Right forelimb (tissue), 1 donor: ENCODE data around the gene CLCA1.

Experiments used
- DNase-seq: peaks from one replicate; pipeline ENCODE4 v3.0.0-alpha.2; 2018

CLCA1 gene

GRCh38 chr1:86504895-86505563, 36.3 kb downstream of the CLCA1 start:
- no peak for DNase-seq

GRCh38 chr1:86505564-86505902, 36.8 kb downstream of the CLCA1 start:
- DNase-seq: no peak

DNA sequence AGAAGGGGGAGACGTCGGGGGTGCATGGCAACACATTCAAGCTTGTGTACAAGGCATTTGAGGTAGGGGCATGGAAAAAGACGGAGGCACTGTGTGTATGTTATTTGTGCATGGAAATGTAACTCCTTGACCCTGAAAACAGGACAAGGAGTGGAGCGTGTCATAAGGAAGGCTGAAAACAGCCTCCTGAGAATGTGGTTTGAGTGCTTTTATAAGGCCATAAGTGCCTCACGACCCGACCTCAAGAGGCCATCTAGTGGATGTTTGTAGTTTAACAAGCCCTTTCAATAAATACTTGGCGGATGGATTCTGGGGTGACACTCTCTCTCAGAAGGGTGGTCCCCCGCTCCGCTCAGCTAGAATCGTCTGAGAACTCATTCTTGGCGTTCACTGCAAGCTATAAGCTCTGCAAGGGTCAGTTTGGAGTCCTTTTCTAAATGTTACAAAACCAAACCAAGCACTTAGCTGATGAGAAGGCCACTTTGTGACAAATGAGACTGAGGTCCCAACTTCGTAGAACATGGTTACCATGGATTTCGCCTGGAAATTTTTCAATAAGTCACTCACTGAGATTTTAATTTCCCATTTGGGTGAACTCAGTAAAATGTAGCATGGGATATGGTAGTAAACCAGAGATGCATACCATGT, 39.3 kb downstream of the CLCA1 start:
- no peak for DNase-seq

DNA sequence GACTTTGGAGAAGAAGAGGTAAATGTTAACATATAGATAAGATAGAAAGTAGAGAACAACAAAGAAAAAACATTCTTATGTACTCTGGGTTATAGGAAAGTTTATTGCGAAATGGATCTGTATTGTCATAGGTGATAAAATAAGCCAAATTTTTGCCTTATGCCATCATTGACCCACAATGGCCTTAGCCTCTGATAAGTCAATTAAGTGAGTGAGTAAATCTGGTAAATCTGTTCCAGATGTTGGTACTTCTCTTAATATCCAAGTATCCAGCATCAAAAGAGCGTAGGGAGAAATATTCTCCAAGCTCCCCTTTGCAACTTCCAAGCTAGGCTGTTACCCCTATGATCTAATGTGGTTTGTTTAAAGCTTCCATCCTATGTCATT, 39.8 kb downstream of the CLCA1 start:
- DNase-seq: no peak

GRCh38 chr1:86515597-86515996, 46.9 kb downstream of the CLCA1 start:
- DNase-seq: no peak

DNA sequence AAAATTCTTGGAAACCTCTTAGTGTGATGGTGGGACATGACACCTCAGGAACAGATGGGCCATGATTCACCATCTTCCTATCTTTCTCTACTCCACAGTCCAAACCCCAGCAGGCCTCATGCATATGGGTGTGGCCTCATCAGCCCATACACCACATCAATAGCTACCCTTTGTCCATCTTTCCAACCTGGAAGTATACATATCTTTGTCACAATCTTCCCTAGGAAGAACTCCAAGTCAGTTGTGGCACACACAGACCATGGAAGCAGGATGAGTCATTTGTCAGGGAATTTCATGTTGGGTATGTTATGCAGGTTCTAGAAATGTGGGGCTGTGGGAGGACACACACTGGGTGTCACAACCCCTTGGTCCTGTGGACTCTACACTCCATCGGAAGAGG, 47.6 kb downstream of the CLCA1 start:
- DNase-seq: no peak

DNA sequence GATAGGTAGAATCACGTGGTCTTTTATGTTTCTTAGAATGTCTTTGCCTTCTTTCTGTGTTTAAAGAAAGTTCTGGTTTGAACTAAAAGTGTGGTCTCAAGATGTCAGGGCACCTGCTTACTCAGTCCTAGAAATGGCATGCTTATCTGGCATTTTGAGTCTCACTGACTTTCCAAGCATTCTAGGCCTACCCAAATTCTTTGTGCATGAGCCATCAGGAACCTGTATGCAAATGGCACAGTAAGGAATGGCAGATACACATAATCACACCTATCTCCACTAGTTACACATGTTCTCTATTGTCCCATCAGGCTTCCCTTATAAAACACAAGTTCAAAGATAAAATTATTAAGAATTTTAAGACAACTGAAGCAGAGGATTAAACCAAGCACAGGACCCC, 48.6 kb downstream of the CLCA1 start:
- no peak for DNase-seq

GRCh38 chr1:86520789-86521521, 52.2 kb downstream of the CLCA1 start:
- no peak for DNase-seq

- no peak for DNase-seq
These were observed 52.8 kb downstream of the CLCA1 start for GRCh38 chr1:86521522-86521891.

- no peak for DNase-seq
These were observed 53.5 kb downstream of the CLCA1 start for GRCh38 chr1:86522240-86522639.

DNA sequence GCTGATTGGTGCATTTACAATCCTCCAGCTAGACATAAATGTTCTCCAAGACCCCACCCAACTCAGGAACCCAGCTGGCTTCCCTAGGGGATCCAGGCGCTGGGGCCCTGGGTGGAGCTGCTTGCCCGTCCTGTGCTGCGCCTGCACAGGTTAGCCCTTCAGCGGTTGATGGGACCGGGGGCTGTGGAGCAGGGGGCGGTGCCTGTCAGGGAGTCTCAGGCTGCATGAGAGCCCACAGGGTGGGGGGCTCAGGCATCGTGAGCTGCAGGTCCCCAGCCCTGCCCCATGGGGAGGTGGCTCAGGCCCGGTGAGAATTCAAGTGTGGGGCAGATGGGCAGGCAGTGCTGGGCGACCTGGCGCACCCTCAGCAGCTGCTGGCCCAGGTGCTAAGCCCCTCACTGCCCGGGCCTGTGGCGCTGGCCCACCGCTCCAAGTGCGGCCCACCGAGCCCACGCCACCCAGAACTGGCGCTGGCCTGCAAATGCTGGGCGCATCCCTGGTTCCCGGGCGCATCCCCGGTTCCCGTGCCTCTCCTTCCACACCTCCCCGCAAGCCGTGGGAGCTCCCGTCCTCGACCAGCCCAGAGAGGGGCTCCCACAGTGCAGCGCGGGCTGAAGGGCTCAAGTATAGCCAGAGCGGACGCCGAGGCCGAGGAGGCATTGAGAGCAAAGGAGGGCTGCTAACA, 55.1 kb downstream of the CLCA1 start:
- no peak for DNase-seq

GRCh38 chr1:86527306-86527705, 58.6 kb downstream of the CLCA1 start:
- no peak for DNase-seq

DNA sequence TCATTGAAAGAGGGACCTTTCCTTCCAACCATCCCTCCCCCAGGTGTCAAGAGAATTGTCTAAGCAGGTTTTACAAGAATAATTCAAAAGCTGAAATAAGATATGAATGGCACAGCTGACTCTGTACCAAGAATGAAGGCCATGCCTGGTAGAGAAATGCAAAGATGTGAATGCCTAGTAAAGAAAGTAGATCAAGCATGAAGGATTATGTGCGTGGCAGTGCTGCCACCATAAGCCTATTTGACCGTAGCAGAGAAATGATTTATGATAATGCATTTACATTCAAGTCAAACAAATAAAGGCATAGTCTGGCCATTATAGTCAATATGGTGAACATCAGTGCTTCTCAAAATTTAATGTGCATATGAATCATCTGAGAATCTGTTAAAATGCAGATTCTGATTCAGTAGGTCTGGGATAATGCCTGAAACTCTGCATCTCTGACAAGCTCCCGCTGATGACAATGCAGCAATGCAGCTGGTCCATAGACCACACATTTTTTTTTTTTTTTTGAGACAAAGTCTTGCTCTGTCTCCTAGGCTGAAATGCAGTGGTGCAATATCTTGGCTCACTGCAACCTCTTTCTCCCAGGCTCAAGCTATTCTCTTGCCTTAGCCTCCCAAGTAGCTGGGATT, 61.6 kb downstream of the CLCA1 start:
- no peak for DNase-seq

DNA sequence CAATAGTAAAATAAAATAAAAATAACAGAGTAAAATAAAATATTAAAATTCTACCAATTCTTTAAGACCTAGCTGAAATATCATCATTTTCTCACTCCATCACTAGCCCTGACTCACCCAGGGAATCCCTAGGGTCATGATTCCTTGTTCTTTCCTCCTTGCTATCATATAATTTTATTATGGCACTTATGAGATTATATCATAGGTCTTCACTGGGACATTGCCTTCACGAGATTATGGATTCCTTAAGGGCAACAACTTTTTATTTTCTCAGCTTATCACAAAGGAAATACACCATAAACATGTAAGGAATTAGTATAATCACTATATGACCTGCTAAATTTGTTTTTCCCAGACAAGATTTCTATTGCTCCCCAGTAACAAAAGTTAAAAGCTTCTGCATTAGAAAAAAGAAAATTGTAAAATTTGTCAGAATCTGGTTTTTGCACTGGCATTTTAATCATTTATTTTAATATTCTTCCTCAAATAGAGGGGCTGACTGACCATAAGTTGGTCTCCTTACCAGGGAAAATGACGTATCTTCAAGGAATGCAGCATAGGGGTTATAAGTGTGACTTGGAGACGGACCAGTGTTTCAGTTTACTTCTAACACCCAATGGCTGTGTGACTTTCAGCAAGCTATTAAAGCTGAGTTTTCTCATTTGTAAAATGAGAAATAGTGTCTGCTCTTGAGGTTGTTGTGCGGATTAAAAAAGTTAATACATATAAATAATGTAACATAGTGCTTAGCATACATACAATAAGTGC, 69.4 kb downstream of the CLCA1 start:
- DNase-seq: no peak

- DNase-seq: no peak
These were observed 70.0 kb downstream of the CLCA1 start for GRCh38 chr1:86538775-86539174.

DNA sequence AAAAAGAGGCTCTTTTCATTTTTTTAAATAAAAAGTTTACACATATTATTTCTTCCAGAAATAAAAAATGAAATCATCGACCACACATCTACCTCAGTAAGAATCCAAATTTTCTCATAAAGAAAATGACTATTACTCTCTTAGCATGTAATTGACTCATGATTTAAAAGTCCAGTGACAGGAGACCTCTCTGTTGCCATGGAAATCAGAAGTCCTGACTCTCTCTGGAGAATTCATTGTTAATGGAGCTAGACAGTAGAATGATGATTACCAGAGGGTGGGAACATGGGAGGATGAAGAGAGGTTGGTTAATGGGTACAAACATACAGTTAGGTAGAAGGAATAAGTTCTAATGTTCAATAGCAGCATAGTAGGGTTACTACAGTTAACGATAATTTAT, 73.1 kb downstream of the CLCA1 start:
- no peak for DNase-seq

GRCh38 chr1:86542631-86543030, 73.9 kb downstream of the CLCA1 start:
- no peak for DNase-seq

- DNase-seq: no peak
These were observed 78.1 kb downstream of the CLCA1 start, which contains the start of gene CLCA4 for GRCh38 chr1:86546787-86547221. Gene CLCA4, plus strand, starts transcription at chr1:86547078. Its CDS starts 42 bp downstream, at chr1:86547120.

- DNase-seq: no peak
These were observed 80.1 kb downstream of the CLCA1 start for GRCh38 chr1:86548839-86549238.
